ENCODE data around the gene TTLL10. TPM values are rescaled to one million over a fixed set of nuclear protein-coding genes. Genes with fewer than 3 reads are reported as not detected.

The TTLL10 gene
- polyA plus RNA-seq, 1 of the 3 experiments (the other 2 are of a cell fraction): not detected

- Histone ChIP-seq H4K20me1 (ENCODE audit: insufficient read depth) (no peaks in the 10 kb centered on the region), H2AFZ (ENCODE audit: low read depth) (no peak overlapping the region), H3K4me3 (ENCODE audit: low read depth in 2 of 2, low read length in 1 of 2) (no peak overlapping the region), H3F3A (replicated peaks; ENCODE audit: insufficient read depth) (no peaks in the 10 kb centered on the region), H3K27ac (ENCODE audit: low read depth in 2 of 2, low read length in 1 of 2) (no peak overlapping the region), H3K79me2 (ENCODE audit: insufficient read depth) (no peaks in the 10 kb centered on the region), H3K4me1 (ENCODE audit: control insufficient read depth in 1 of 2, insufficient read depth in 2 of 2, low read depth in 1 of 2, low read length in 1 of 2) (no peaks in the 10 kb centered on the region; a peak in 1 of 4 replicates), H3K9ac (no peak overlapping the region), H3K9me3 (no peaks in the 10 kb centered on the region), H3K9me2 (no peaks in the 10 kb centered on the region), H3K4me2 (no peak overlapping the region), H3K27me3 (ENCODE audit: insufficient read depth) (no peaks in the 10 kb centered on the region), H3K36me3 (replicated peaks in 1 of 2; ENCODE audit: control insufficient read depth in 1 of 2, insufficient read depth in 2 of 2, low read length in 1 of 2) (no peaks in the 10 kb centered on the region)
- WGBS (ENCODE audit: low lambda C conversion rate): 71% methylated on average over 5 of the region's 15 CpGs
- DNase-seq: no peak
- ChIA-PET CTCF (interaction anchor here (1.2 kb wide), 1 partner anchor 24 kb away, joined by 7 read pairs; no protein-coding TSS in a partner anchor), POLR2A (no interaction called here)
- TF ChIP-seq FOSL2 (IDR thresholded peaks at IDR 0.05; ENCODE audit: borderline replicate concordance, low read depth) (no peak), RAD21 (IDR thresholded peaks at IDR 0.05; ENCODE audit: low read length) (no peak), GATA2 (CRISPR knock-in tag; IDR thresholded peaks at IDR 0.05) (no peak), RXRA (IDR thresholded peaks at IDR 0.05; ENCODE audit: borderline replicate concordance, low read depth) (no peak), EP300 (IDR thresholded peaks at IDR 0.05; ENCODE audit: borderline replicate concordance in 1 of 2, low read depth in 1 of 2, low read length in 1 of 2) (no peak), REST (IDR thresholded peaks at IDR 0.05; ENCODE audit: low read depth, low read length) (no peak), CTCF (IDR thresholded peaks at IDR 0.05) (no peak), TAF1 (IDR thresholded peaks at IDR 0.05; ENCODE audit: borderline replicate concordance, low read depth, low read length) (no peak)
Observed at GRCh38 chr1:1146596-1146995, 27.1 kb upstream of the TTLL10 start.

- Histone ChIP-seq H3K79me2 (ENCODE audit: insufficient read depth) (no peaks in the 10 kb centered on the region), H3K36me3 (replicated peaks in 1 of 2; ENCODE audit: control insufficient read depth in 1 of 2, insufficient read depth in 2 of 2, low read length in 1 of 2) (no peaks in the 10 kb centered on the region), H3K27me3 (ENCODE audit: insufficient read depth) (no peaks in the 10 kb centered on the region), H3K9me2 (no peaks in the 10 kb centered on the region), H3F3A (replicated peaks; ENCODE audit: insufficient read depth) (peaks cover 11% of the 10 kb centered on the region), H4K20me1 (ENCODE audit: insufficient read depth) (no peaks in the 10 kb centered on the region), H2AFZ (ENCODE audit: low read depth) (no peak overlapping the region), H3K27ac (ENCODE audit: low read depth in 2 of 2, low read length in 1 of 2) (no peak overlapping the region), H3K9ac (no peak overlapping the region), H3K9me3 (no peaks in the 10 kb centered on the region), H3K4me2 (no peak overlapping the region), H3K4me3 (ENCODE audit: low read depth in 2 of 2, low read length in 1 of 2) (no peak overlapping the region), H3K4me1 (ENCODE audit: control insufficient read depth in 1 of 2, insufficient read depth in 2 of 2, low read depth in 1 of 2, low read length in 1 of 2) (no peaks in the 10 kb centered on the region; a peak in 1 of 4 replicates)
- no peak for DNase-seq
- 63% methylated on average over 10 of the region's 13 CpGs for WGBS (ENCODE audit: low lambda C conversion rate)
- ChIA-PET CTCF (interaction anchor here (0.6 kb wide), 1 partner anchor 143 kb away, joined by 4 read pairs; no protein-coding TSS in a partner anchor), POLR2A (no interaction called here)
- no peak for TF ChIP-seq YY1 (IDR thresholded peaks at IDR 0.05; ENCODE audit: low read depth)
- no peak for TF ChIP-seq NFIC (IDR thresholded peaks at IDR 0.05; ENCODE audit: borderline replicate concordance)
- no peak for TF ChIP-seq EZH2phosphoT487 (IDR thresholded peaks at IDR 0.05; ENCODE audit: borderline replicate concordance, low read depth)
- TF ChIP-seq POLR2AphosphoS5 (IDR thresholded peaks at IDR 0.05; ENCODE audit: low read depth, low read length): no peak
- no peak for TF ChIP-seq NRF1 (IDR thresholded peaks at IDR 0.05; ENCODE audit: low read depth, low read length)
- no peak for TF ChIP-seq TCF12 (IDR thresholded peaks at IDR 0.05)
- TF ChIP-seq MEF2A (IDR thresholded peaks at IDR 0.05; ENCODE audit: borderline replicate concordance, low read depth): no peak
- no peak for TF ChIP-seq EP300 (IDR thresholded peaks at IDR 0.05; ENCODE audit: borderline replicate concordance in 1 of 2, low read depth in 1 of 2, low read length in 1 of 2)
- no peak for TF ChIP-seq RXRA (IDR thresholded peaks at IDR 0.05; ENCODE audit: borderline replicate concordance, low read depth)
- no peak for TF ChIP-seq RAD21 (IDR thresholded peaks at IDR 0.05; ENCODE audit: low read length)
- no peak for TF ChIP-seq GABPA (IDR thresholded peaks at IDR 0.05; ENCODE audit: low read depth)
Observed at GRCh38 chr1:1148061-1148460, 25.6 kb upstream of the TTLL10 start.

All from SK-N-SH (cell line).